H9 (cell line): Measurements from ENCODE around the gene RRAGD. TPM values are rescaled to one million over a fixed set of nuclear protein-coding genes. Genes with fewer than 3 reads are reported as not detected.

Experiments used
- DNase-seq: peaks from one replicate; pipeline ENCODE4 v3.0.0-alpha.2; 2017
- H2AFZ ChIP-seq: one replicate; pipeline ENCODE4 v1.6.1; 2013; ENCODE audit warnings: mild to moderate bottlenecking, low read length, control low read depth, moderate library complexity
- H2AK5ac ChIP-seq: 2 replicates; pipeline ENCODE4 v1.6.1; 2013; ENCODE audit warnings: low read length, control low read depth, mixed read lengths; ENCODE audit not compliant: insufficient read length
- H2BK120ac ChIP-seq: one replicate; pipeline ENCODE4 v1.6.1; 2013; ENCODE audit warnings: low read depth, mild to moderate bottlenecking, low read length, control low read depth, inconsistent platforms; ENCODE audit not compliant: poor library complexity, severe bottlenecking
- H2BK12ac ChIP-seq: 2 replicates; pipeline ENCODE4 v1.6.1; 2013; ENCODE audit warnings: low read length, control low read depth, mixed read lengths, low read depth; ENCODE audit not compliant: insufficient read length
- H2BK15ac ChIP-seq: 2 replicates; pipeline ENCODE4 v1.6.1; 2013; ENCODE audit warnings: low read depth, low read length, control low read depth
- H2BK20ac ChIP-seq: one replicate; pipeline ENCODE4 v1.6.1; 2013; ENCODE audit warnings: low read depth, mild to moderate bottlenecking, low read length, control low read depth, inconsistent platforms; ENCODE audit not compliant: poor library complexity, severe bottlenecking
- H2BK5ac ChIP-seq: 2 replicates; pipeline ENCODE4 v1.6.1; 2013; ENCODE audit warnings: low read length, control low read depth, mixed read lengths; ENCODE audit not compliant: insufficient read length
- H3K14ac ChIP-seq: 2 replicates; pipeline ENCODE4 v1.6.1; 2013; ENCODE audit warnings: low read length, control low read depth; ENCODE audit not compliant: insufficient read depth
- H3K18ac ChIP-seq: 2 replicates; pipeline ENCODE4 v1.6.1; 2013; ENCODE audit warnings: low read depth, mild to moderate bottlenecking, mixed read lengths, low read length, control low read depth; ENCODE audit not compliant: insufficient read length
- H3K23ac ChIP-seq: 2 replicates; pipeline ENCODE4 v1.6.1; 2013; ENCODE audit warnings: low read length, control low read depth, mixed read lengths, low read depth; ENCODE audit not compliant: insufficient read length
- H3K23me2 ChIP-seq: 2 replicates; pipeline ENCODE4 v1.6.1; 2013; ENCODE audit warnings: low read depth, mild to moderate bottlenecking, mixed read lengths, low read length, control low read depth; ENCODE audit not compliant: insufficient read length, poor library complexity, severe bottlenecking
- H3K27ac ChIP-seq: 2 replicates; pipeline ENCODE4 v1.5.1; 2013; ENCODE audit warnings: low read length, control low read depth, mixed read lengths, low read depth; ENCODE audit not compliant: insufficient read length
- H3K27me3 ChIP-seq: 2 replicates; pipeline ENCODE4 v1.6.1; 2013; ENCODE audit warnings: low read length, control low read depth, inconsistent platforms; ENCODE audit not compliant: insufficient read depth
- H3K4ac ChIP-seq: 2 replicates; pipeline ENCODE4 v1.6.1; 2013; ENCODE audit warnings: low read depth, mild to moderate bottlenecking, control low read depth, inconsistent platforms, low read length, moderate library complexity
- H3K4me1 ChIP-seq: 2 replicates; pipeline ENCODE4 v1.6.1; 2013; ENCODE audit warnings: low read length, control low read depth, inconsistent platforms; ENCODE audit not compliant: insufficient read depth
- H3K4me2 ChIP-seq: 2 replicates; pipeline ENCODE4 v1.6.1; 2013; ENCODE audit warnings: low read length, control low read depth, mixed read lengths; ENCODE audit not compliant: insufficient read length, insufficient read depth
- H3K56ac ChIP-seq: 2 replicates; pipeline ENCODE4 v1.6.1; 2013; ENCODE audit warnings: low read depth, mild to moderate bottlenecking, mixed read lengths, low read length, control low read depth; ENCODE audit not compliant: insufficient read length
- H3K79me1 ChIP-seq: 2 replicates; pipeline ENCODE4 v1.6.1; 2013; ENCODE audit warnings: low read depth, mild to moderate bottlenecking, moderate library complexity, low read length, control low read depth, inconsistent platforms; ENCODE audit not compliant: insufficient read depth, poor library complexity, severe bottlenecking
- H3K79me2 ChIP-seq: 2 replicates; pipeline ENCODE4 v1.6.1; 2013; ENCODE audit warnings: low read length, control low read depth, inconsistent platforms; ENCODE audit not compliant: insufficient read depth
- H3K9ac ChIP-seq: 2 replicates; pipeline ENCODE4 v1.6.1; 2013; ENCODE audit warnings: low read length, control low read depth, mixed read lengths; ENCODE audit not compliant: insufficient read length; ENCODE audit errors: extremely low read depth
- H3K9me3 ChIP-seq: one replicate; pipeline ENCODE4 v1.6.1; 2013; ENCODE audit warnings: low read depth, low read length, inconsistent platforms; ENCODE audit not compliant: control insufficient read depth
- H3T11ph ChIP-seq: one replicate; pipeline ENCODE4 v1.6.1; 2013; ENCODE audit warnings: mild to moderate bottlenecking, low read length, control low read depth, inconsistent platforms
- H4K20me1 ChIP-seq: one replicate; pipeline ENCODE4 v1.6.1; 2013; ENCODE audit not compliant: control insufficient read depth, insufficient read length, insufficient read depth
- H4K5ac ChIP-seq: 2 replicates; pipeline ENCODE4 v1.6.1; 2013; ENCODE audit warnings: low read depth, mild to moderate bottlenecking, mixed read lengths, low read length, control low read depth; ENCODE audit not compliant: insufficient read length
- H4K8ac ChIP-seq: replicated peaks from 2 replicates; pipeline ENCODE4 v1.6.1; 2013; ENCODE audit warnings: low read length, control low read depth, mixed read lengths, low read depth; ENCODE audit not compliant: insufficient read length
- H4K91ac ChIP-seq: 2 replicates; pipeline ENCODE4 v1.6.1; 2013; ENCODE audit warnings: low read depth, mild to moderate bottlenecking, moderate library complexity, mixed read lengths, low read length, control low read depth; ENCODE audit not compliant: insufficient read length
- H3K27ac Mint-ChIP-seq, 3 experiments: 2 replicates in 2 of 3; 3 replicates in 1 of 3; pipeline ENCODE4 v1.8.0; 2020 to 2021; ENCODE audit warnings: mixed read lengths in 3 of 3, mild to moderate bottlenecking in 1 of 3, moderate library complexity in 1 of 3
- H3K27me3 Mint-ChIP-seq: 2 replicates; pipeline ENCODE4 v1.8.0; 2021; ENCODE audit warnings: low read depth, mild to moderate bottlenecking, moderate library complexity, mixed read lengths
- H3K36me3 Mint-ChIP-seq, 3 experiments: 2 replicates in 2 of 3; 3 replicates in 1 of 3; pipeline ENCODE4 v1.8.0; 2020 to 2021; ENCODE audit warnings: low read depth in 3 of 3, mixed read lengths in 3 of 3; ENCODE audit not compliant: insufficient read depth in 1 of 3
- H3K4me1 Mint-ChIP-seq, 2 experiments: 2 replicates each; pipeline ENCODE4 v1.8.0; 2020; ENCODE audit warnings: mixed read lengths in 2 of 2
- H3K4me3 Mint-ChIP-seq, 2 experiments: 2 replicates in 1 of 2; 3 replicates in 1 of 2; pipeline ENCODE4 v1.8.0; 2020 to 2021; ENCODE audit warnings: mild to moderate bottlenecking in 2 of 2, mixed read lengths in 2 of 2, moderate library complexity in 1 of 2
- H3K9me3 Mint-ChIP-seq, 2 experiments: 2 replicates in 1 of 2; 3 replicates in 1 of 2; pipeline ENCODE4 v1.8.0; 2020; ENCODE audit warnings: mild to moderate bottlenecking in 2 of 2, mixed read lengths in 2 of 2, moderate library complexity in 1 of 2
- total RNA-seq: library from RNA; stranded (reverse); gene quantifications from 2 replicates; pipeline ENCODE4 v1.2.1, GENCODE V29; 2021
- TF ChIP-seq, protein P1 (sequence below): fragments of 200-600 bp; sonication (generic); conservative IDR thresholded peaks from 3 replicates; pipeline ENCODE4 v1.8.0; 2021; ENCODE audit warnings: antibody characterized with exemption, mild to moderate bottlenecking

Gene RRAGD
- total RNA-seq, 1 experiment from 2014 or later = 10.6 TPM

DNA sequence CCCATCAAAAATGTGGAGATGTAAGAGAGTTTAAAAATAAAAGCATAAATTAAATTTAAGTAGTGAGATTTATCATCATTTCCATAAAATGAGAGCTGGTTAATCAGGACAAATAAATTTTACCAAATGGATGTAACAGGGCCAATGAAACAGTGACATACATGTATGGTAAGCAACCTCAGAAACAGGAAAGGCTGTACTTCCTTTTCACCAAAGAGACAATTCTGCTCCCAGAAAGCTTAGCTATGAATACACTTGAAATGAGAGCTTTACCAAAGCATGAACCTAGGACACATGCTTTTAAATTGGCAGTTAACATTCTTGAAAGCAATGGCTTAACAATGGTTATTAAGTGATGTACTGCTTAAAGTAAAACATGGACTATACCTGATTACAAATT lies 47.5 kb downstream of the RRAGD start:
- H3K23me2 ChIP-seq = no peaks in the 10 kb centered on the region
- no peaks in the 10 kb centered on the region for H4K20me1 ChIP-seq
- no peak overlapping the region for H3K14ac ChIP-seq
- TF ChIP-seq, protein P1, sequence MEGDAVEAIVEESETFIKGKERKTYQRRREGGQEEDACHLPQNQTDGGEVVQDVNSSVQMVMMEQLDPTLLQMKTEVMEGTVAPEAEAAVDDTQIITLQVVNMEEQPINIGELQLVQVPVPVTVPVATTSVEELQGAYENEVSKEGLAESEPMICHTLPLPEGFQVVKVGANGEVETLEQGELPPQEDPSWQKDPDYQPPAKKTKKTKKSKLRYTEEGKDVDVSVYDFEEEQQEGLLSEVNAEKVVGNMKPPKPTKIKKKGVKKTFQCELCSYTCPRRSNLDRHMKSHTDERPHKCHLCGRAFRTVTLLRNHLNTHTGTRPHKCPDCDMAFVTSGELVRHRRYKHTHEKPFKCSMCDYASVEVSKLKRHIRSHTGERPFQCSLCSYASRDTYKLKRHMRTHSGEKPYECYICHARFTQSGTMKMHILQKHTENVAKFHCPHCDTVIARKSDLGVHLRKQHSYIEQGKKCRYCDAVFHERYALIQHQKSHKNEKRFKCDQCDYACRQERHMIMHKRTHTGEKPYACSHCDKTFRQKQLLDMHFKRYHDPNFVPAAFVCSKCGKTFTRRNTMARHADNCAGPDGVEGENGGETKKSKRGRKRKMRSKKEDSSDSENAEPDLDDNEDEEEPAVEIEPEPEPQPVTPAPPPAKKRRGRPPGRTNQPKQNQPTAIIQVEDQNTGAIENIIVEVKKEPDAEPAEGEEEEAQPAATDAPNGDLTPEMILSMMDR = no peak
- no peaks in the 10 kb centered on the region for H3K27me3 Mint-ChIP-seq
- H2AFZ ChIP-seq = no peak overlapping the region
- H3T11ph ChIP-seq = no peak overlapping the region
- H2BK5ac ChIP-seq = no peak overlapping the region
- no peaks in the 10 kb centered on the region for H3K4me1 ChIP-seq
- no peaks in the 10 kb centered on the region; a peak in 2 of 5 replicates for H3K9me3 Mint-ChIP-seq
- H3K9me3 ChIP-seq = no peaks in the 10 kb centered on the region
- no peak overlapping the region for H2AK5ac ChIP-seq
- no peak overlapping the region for H4K8ac ChIP-seq
- H2BK20ac ChIP-seq = no peak overlapping the region
- H3K27me3 ChIP-seq = no peaks in the 10 kb centered on the region
- no peak overlapping the region for H2BK15ac ChIP-seq
- no peaks in the 10 kb centered on the region for H3K79me1 ChIP-seq
- no peak overlapping the region for H3K9ac ChIP-seq
- H3K4me2 ChIP-seq = no peak overlapping the region
- H3K4me3 Mint-ChIP-seq = no peak overlapping the region
- H3K36me3 Mint-ChIP-seq = no peaks in the 10 kb centered on the region
- H4K91ac ChIP-seq = no peak overlapping the region
- H3K4ac ChIP-seq = no peak overlapping the region
- DNase-seq = no peak
- no peak overlapping the region for H3K27ac Mint-ChIP-seq
- H4K5ac ChIP-seq = no peak overlapping the region
- H2BK120ac ChIP-seq = no peak overlapping the region
- H3K27ac ChIP-seq = no peak overlapping the region
- no peak overlapping the region for H3K18ac ChIP-seq
- H3K4me1 Mint-ChIP-seq = peaks cover 13 to 18% of the 10 kb centered on the region in 2 experiments
- no peak overlapping the region for H3K56ac ChIP-seq
- H2BK12ac ChIP-seq = no peak overlapping the region
- H3K23ac ChIP-seq = no peak overlapping the region
- H3K79me2 ChIP-seq = no peaks in the 10 kb centered on the region
